Upper lobe of right lung (tissue), 1 donor: ENCODE measurements around the gene CLIC3. TPM values are rescaled to one million over a fixed set of nuclear protein-coding genes. Genes with fewer than 3 reads are reported as not detected.

Source experiments
- ATAC-seq: fragments of 200-7000 bp; cut with Tn5 transposase; one replicate; pipeline ENCODE4 v1.9.1; 2020; ENCODE audit warnings: mild to moderate bottlenecking, moderate library complexity
- DNase-seq: peaks from one replicate; pipeline ENCODE4 v3.0.0-alpha.2; 2020
- H3K27ac ChIP-seq: fragments of 200-600 bp; one replicate; pipeline ENCODE4 v1.8.0; 2022
- H3K27me3 ChIP-seq: fragments of 200-600 bp; one replicate; pipeline ENCODE4 v1.8.0; 2022; ENCODE audit warnings: mild to moderate bottlenecking
- H3K36me3 ChIP-seq: fragments of 200-600 bp; one replicate; pipeline ENCODE4 v1.8.0; 2022
- H3K4me1 ChIP-seq: fragments of 200-600 bp; one replicate; pipeline ENCODE4 v1.8.0; 2022
- H3K4me3 ChIP-seq: fragments of 200-600 bp; one replicate; pipeline ENCODE4 v1.8.0; 2022; ENCODE audit warnings: mild to moderate bottlenecking
- H3K9me3 ChIP-seq: fragments of 200-600 bp; one replicate; pipeline ENCODE4 v1.8.0; 2022
- CTCF ChIP-seq: fragments of 200-600 bp; IDR thresholded peaks from one replicate; pipeline ENCODE4 v1.8.0; 2022; ENCODE audit warnings: antibody characterized with exemption
- intact Hi-C: fragments of 100-400 bp; cut with DNase I; formaldehyde crosslinking; loops from one replicate; pipeline ENCODE4 v1.11.0; 2022
- total RNA-seq: library from RNA; stranded (reverse); fragmentation: NEBNext Ultra II Directional; extraction: Animal tissue kit (Norgen Biotek cat#: 25700); gene quantifications from one replicate; pipeline ENCODE4 v1.2.1, GENCODE V29; 2021
- donor health status: DM: no; HTN: yes; CAD: no; lungs with severe emphysema.

The CLIC3 gene
- total RNA-seq, 1 donor from 2014 or later, result 80.7 TPM

GRCh38 chr9:136946228-136947027 lies 49.9 kb downstream of the CLIC3 start:
- H3K27ac ChIP-seq, result no peak overlapping the region
- ATAC-seq, result no peak
- H3K4me1 ChIP-seq, result peaks cover 28% of the 10 kb centered on the region
- H3K27me3 ChIP-seq, result no peaks in the 10 kb centered on the region
- H3K4me3 ChIP-seq, result no peak overlapping the region
- no peaks in the 10 kb centered on the region for H3K9me3 ChIP-seq
- intact Hi-C loops, result loop anchor here (10.0 kb wide), 1 partner anchor 88 kb away; the partner anchor contains the start of gene FUT7
- DNase-seq, result no peak
- TF ChIP-seq CTCF, result no peak
- peaks cover 16% of the 10 kb centered on the region for H3K36me3 ChIP-seq

GRCh38 chr9:136945333-136946227 lies 50.8 kb downstream of the CLIC3 start:
- Histone ChIP-seq H3K36me3 (peaks cover 25% of the 10 kb centered on the region), H3K27me3 (no peaks in the 10 kb centered on the region), H3K9me3 (no peaks in the 10 kb centered on the region), H3K27ac (peak overlapping the region; percentile 55), H3K4me1 (peaks cover 27% of the 10 kb centered on the region), H3K4me3 (no peak overlapping the region)
- no peak for DNase-seq
- intact Hi-C loops, result loop anchor here (10.0 kb wide), 1 partner anchor 89 kb away; the partner anchor contains the start of gene FUT7
- no peak for TF ChIP-seq CTCF
- ATAC-seq, result no peak

Other genes starting within 250 kb of the CLIC3 start
- 21.5 TPM for gene LCN6, start 248.0 kb downstream of the CLIC3 start, total RNA-seq
- gene LCN8, start 238.3 kb downstream of the CLIC3 start, total RNA-seq, result not detected
- not detected for gene LCN15, start 232.1 kb downstream of the CLIC3 start, total RNA-seq
- 64.4 TPM for gene TMEM141, start 205.2 kb downstream of the CLIC3 start, total RNA-seq
- 4.0 TPM for gene CCDC183, start 200.2 kb downstream of the CLIC3 start, total RNA-seq
- gene RABL6, start 188.6 kb downstream of the CLIC3 start, total RNA-seq, result 68.2 TPM
- gene AJM1, start 154.1 kb downstream of the CLIC3 start, total RNA-seq, result 2.7 TPM
- 82.1 TPM for gene PHPT1, start 147.2 kb downstream of the CLIC3 start, total RNA-seq
- gene MAMDC4, start 144.2 kb downstream of the CLIC3 start, total RNA-seq, result 12.9 TPM
- gene EDF1, start 130.3 kb downstream of the CLIC3 start, total RNA-seq, result 250 TPM
- 14.8 TPM for gene TRAF2, start 110.1 kb downstream of the CLIC3 start, total RNA-seq
- gene FBXW5, start 51.8 kb downstream of the CLIC3 start, total RNA-seq, result 91.2 TPM
- gene C8G, start 51.3 kb downstream of the CLIC3 start, total RNA-seq, result 1.1 TPM
- gene LCN12, start 44.3 kb downstream of the CLIC3 start, total RNA-seq, result 2.6 TPM
- 477 TPM for gene PTGDS, start 19.1 kb downstream of the CLIC3 start, total RNA-seq
- 5.1 TPM for gene LCNL1, start 13.6 kb downstream of the CLIC3 start, total RNA-seq
- gene PAXX, start 4.1 kb downstream of the CLIC3 start, total RNA-seq, result 53.1 TPM
- gene ABCA2, start 31.7 kb upstream of the CLIC3 start, total RNA-seq, result 44.3 TPM
- gene FUT7, start 35.5 kb upstream of the CLIC3 start, total RNA-seq, result 0.81 TPM
- 152 TPM for gene NPDC1, start 49.6 kb upstream of the CLIC3 start, total RNA-seq
- 0.41 TPM for gene ENTPD2, start 57.5 kb upstream of the CLIC3 start, total RNA-seq
- 0.84 TPM for gene SAPCD2, start 74.0 kb upstream of the CLIC3 start, total RNA-seq
- 30.7 TPM for gene UAP1L1, start 80.9 kb upstream of the CLIC3 start, total RNA-seq
- 39.4 TPM for gene MAN1B1, start 90.4 kb upstream of the CLIC3 start, total RNA-seq
- gene DPP7, start 118.2 kb upstream of the CLIC3 start, total RNA-seq, result 183 TPM
- gene GRIN1, start 142.6 kb upstream of the CLIC3 start, total RNA-seq, result 0.64 TPM
- gene LRRC26, start 173.5 kb upstream of the CLIC3 start, total RNA-seq, result not detected
- gene TMEM210, start 175.5 kb upstream of the CLIC3 start, total RNA-seq, result not detected
- gene ANAPC2, start 192.0 kb upstream of the CLIC3 start, total RNA-seq, result 51.4 TPM
- 55.5 TPM for gene SSNA1, start 192.1 kb upstream of the CLIC3 start, total RNA-seq
- 22.3 TPM for gene TPRN, start 204.2 kb upstream of the CLIC3 start, total RNA-seq
- 28.7 TPM for gene TMEM203, start 209.1 kb upstream of the CLIC3 start, total RNA-seq
- 16.7 TPM for gene NDOR1, start 209.1 kb upstream of the CLIC3 start, total RNA-seq
- gene RNF208, start 225.7 kb upstream of the CLIC3 start, total RNA-seq, result 6.7 TPM
- gene CYSRT1, start 228.6 kb upstream of the CLIC3 start, total RNA-seq, result 0.41 TPM
- 0.35 TPM for gene RNF224, start 230.9 kb upstream of the CLIC3 start, total RNA-seq
- 0.23 TPM for gene SLC34A3, start 234.3 kb upstream of the CLIC3 start, total RNA-seq
- gene TUBB4B, start 244.7 kb upstream of the CLIC3 start, total RNA-seq, result 191 TPM